GM18507 (cell line): ENCODE measurements around the gene CASP5.
"Not testable (repeated sequence)": the region's sequence is repeated elsewhere in the genome, so short reads cannot be mapped to it uniquely, and the experiment has no call there.

ENCODE experiments used
- DNase-seq: peaks from one replicate; pipeline ENCODE4 v3.0.0; 2011; ENCODE audit warnings: low read depth; ENCODE audit not compliant: insufficient read length; ENCODE audit errors: extremely low spot score
- FAIRE-seq: peaks from 2 replicates; lab custom pipeline; 2011; peaks lifted over from hg19 to GRCh38; lab: Jason Lieb, UNC

The CASP5 gene

DNA sequence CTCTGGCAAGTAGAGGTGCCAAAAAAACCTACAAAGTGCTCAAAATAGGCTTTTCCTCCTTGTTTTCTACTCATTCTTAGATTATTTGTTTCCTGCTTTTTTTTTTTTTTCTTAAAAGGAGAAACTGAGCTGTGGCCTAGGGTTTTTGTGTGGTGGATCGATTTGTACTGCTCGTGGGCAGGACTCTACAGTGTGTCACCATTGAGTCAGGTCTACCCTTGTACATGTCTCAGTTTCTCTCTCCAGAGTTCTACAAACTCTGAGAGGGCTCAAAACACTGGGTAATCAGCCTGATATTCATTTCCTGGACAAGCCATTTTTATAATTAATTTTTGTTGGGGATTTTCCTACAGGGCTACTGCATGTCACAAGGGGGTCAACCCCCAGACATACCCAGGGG lies 49.4 kb downstream of the CASP5 start:
- DNase-seq (no peak), FAIRE-seq (no peak)

GRCh38 chr11:104972924-104973323 lies 50.0 kb downstream of the CASP5 start:
- DNase-seq, FAIRE-seq: not testable (repeated sequence)

- no peak for FAIRE-seq
- DNase-seq = no peak
Observed at GRCh38 chr11:104970756-104971155, 52.2 kb downstream of the CASP5 start.

DNA sequence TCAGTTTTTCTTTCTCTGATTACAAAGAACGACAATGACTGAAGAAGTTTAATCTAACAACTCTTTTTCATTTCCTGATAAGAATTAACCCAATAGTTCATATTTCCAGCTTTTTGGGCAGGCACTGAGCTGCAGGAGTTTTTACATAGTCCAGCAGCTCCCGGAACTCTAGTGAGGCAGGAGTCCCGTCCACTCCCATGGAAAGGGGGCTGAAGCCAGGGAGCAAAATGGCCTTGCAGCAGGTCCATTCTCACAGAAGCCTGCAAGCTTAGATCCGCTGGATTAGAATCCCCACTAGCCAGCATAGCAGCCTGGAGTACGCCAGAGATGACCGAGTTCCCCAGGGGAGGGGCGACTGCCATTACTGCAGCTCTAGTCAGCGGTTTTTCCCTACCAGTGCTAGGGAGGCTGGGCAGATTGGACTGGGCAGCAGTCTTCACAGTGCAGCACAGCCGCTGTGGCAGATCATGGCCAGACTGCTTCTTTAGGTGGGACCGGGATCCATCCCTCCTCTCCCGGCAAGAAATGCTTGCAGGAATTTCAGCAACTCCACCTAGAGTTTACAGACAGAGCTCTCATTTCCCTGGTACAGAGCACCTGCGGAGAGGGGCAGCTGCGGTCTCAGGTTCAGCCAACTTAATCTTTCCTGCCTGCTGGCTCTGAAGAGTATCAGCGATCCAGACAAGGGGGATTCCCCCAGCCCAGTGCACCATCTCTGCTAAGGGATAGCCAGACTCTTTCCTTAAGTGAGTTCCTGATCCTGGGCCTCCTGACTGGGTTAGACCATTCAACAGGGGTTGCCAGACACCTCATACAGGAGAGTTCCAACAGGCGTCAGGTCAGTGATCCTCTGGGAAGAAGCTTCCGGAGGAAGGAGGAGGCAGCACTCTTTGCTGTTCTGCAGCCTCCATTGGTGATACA lies 53.9 kb downstream of the CASP5 start:
- FAIRE-seq (no peak), DNase-seq (no peak)

- no peak for DNase-seq
Observed at GRCh38 chr11:104968355-104968855, 54.6 kb downstream of the CASP5 start, which contains the start of gene CASP4. Gene CASP4 (minus strand): TSS chr11:104968574. CDS start chr11:104968525, 49 bp downstream.

DNA sequence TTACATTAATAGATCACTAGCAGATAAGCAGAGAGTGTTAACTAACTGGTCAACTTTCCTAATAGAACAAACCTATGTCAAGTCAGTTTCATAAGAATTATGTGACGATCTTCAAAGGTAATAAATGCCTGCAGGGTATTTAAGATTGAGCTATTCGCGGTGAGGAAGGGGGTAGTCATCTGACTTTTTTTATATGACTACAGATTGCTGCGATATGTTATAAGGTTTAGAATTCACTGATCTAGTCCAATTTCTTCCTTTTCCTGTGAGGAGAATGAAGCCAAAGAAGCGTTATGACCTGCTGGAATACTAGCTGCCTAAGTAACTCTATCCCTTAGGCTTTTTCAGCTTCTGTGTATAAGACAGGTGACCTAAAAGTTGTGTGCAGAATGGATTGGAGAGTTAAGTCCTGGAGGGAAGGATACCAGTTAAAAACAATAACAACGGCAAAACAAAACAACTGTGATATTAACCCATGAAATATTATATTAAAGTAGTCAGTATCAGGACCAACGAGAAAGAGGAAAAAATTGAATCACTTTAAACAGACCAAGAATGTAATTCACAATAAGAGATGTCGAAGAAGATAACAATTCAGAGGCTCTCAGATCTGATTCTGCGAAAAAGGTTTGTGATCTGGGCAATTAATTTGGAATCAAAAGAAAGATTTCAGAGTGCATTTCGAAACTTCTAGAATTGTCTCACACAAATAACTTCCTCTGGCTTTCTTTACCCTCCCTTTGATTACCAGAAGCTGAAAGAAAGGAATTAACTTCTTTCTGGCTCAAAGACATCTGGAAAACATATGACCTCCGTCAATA lies 55.2 kb downstream of the CASP5 start:
- DNase-seq = no peak
- FAIRE-seq = no peak

More at GRCh38 chr11:104968355-104968855, 54.6 kb downstream of the CASP5 start, which contains the start of gene CASP4:
- peak; percentile 73 for FAIRE-seq

- DNase-seq (no peak), FAIRE-seq (no peak)
Observed at GRCh38 chr11:104965735-104966134, 57.2 kb downstream of the CASP5 start.

GRCh38 chr11:104964247-104964646 lies 58.7 kb downstream of the CASP5 start:
- FAIRE-seq (no peak), DNase-seq (no peak)

DNA sequence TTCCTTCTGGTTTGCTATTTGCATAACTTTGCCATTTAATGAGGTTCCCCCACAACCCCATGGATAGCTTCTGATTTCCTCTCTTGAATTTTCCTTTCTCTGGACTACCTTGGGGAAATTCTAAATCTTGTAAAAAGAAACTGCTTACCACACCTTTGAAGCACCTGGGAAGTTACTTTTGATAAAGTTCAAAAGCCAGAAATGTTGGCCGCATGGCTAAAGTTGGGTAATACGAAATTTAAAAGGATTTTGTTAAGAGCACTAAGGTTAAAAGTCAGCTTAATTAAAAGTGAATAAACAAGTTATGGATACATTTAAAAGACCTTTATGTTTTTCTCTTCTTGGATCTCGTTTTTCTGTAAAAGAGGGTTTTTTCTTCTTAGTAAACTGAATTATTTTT lies 60.1 kb downstream of the CASP5 start:
- FAIRE-seq = no peak

DNA sequence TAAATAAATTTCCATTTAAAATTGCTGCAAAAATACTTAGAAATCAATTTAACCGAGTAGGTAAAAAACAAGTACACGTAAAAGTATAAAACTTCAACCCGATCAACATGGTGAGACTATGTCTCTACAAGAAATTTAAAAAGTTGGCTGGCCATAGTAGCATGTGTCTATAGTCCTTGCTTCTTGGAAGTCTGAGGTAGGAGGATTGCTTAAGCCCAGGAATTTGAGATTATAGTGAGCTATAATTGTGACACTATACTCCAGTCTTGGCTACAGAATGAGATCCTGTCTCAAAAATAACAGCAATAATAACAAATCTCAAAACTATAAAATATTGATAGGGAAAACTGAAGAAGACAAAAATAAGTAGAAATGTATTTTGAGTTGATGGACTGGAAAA lies 65.7 kb downstream of the CASP5 start:
- FAIRE-seq = no peak

More for the DNA sequence above, 60.1 kb downstream of the CASP5 start:
- DNase-seq = no peak

DNA sequence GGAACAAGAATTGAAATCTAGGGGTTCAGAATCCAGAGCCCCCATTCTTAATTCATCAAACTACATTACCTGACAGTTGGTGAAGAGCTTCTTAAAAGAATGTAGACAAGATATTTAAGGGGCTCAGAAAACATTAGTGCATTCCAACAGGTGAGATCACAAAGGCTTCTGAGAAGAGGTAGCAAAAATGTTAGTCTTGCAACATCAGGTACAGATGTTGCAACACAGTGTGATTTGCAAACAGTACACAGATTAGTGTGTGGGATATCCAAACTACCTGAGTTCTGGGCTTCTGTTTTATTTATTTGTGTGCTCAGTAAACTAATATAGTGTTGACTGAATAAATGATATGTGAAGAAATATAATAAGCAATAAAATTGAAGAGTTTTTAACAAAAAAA lies 66.4 kb downstream of the CASP5 start:
- FAIRE-seq (no peak), DNase-seq (no peak)

More for the DNA sequence above, 65.7 kb downstream of the CASP5 start:
- no peak for DNase-seq

GRCh38 chr11:104946907-104947306 lies 76.1 kb downstream of the CASP5 start:
- DNase-seq (no peak), FAIRE-seq (peak; percentile 48)
